Stimulated activated CD4-positive, alpha-beta T cell treated with anti-CD3 and anti-CD28 coated beads, Interleukin-4, amount 100 ng/mL, for 24 hours (primary cell): ENCODE results near the gene CFAP210.
"Not testable (repeated sequence)": the region's sequence is repeated elsewhere in the genome, so short reads cannot be mapped to it uniquely, and the experiment has no call there.

Source experiments
- DNase-seq: peaks from one replicate; pipeline ENCODE4 v3.0.0-alpha.2; 2020

The CFAP210 gene

DNA sequence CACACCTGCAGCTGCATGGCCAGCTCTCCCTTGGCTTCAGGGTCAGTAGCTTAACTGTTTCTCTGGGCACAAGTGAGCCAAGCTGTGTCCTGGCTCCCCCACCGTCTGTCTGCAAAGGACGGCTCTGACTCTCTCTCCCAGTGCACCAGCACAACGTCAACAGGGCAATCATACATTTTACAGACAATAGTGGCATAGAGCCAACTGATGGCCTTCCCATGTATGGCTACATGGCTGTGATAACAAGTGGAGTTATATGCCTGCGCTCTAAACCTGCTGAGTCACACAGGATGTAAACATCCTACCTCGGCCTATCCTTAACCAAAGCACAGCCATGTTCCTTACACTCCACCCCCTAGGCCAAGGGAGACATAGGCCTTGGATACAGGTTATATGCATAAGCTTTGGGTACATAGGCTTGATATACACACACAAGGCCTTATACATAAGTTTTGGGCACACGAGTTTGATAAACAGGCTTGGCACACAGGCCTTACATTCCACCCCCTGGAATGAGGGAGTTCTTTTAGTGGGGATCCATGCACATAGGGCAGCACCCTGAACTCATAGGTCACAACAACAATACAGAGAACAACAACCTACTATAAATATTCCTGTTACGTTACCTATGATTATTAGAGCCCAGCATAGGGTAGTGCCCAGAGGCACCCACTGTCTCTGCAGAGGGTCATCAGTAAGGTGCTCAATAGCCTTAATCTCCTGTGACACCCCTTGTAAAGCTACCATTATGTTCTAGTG is 17.7 kb upstream of the CFAP210 start:
- no peak for DNase-seq

- no peak for DNase-seq
Measured at GRCh38 chr2:169709981-169710380, 15.8 kb upstream of the CFAP210 start.

DNA sequence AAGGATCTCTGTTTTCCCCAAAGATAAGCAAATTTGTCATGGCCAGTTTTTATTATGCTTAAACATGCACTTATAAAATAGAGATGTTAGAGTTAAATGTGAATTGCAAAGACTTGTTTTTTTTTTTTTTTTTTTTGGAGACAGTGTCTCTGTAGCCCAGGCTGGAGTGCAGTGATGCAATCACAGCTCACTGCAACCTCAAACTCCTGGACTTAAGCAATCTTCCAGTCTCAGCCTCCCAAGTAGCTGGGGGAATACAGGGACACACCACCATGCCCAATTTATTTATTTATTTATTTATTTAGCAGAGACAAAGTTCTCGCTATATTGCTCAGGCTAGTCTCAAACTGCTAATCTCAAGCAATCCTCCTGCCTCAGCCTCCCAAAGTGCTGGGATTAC is 15.1 kb upstream of the CFAP210 start:
- DNase-seq: no peak

DNA sequence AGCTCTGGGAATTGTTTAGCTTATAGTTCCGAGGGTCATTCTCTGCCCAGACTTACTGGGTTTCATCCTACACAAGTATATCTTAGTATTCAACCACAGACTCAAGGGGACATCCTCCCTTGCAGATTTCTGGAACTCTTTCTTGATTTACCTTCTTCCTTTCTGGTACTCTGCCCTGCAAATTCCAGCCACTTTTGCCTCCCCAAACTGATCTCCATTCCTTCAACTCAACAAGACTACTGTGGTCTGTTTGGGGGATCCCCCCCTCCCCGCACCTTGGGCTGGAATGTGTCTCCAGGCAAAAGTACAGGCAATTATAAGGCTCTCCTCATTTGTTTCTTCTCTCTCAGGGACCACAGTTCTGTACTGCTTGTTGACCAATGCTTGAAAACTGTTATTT is 13.4 kb upstream of the CFAP210 start:
- no peak for DNase-seq

DNA sequence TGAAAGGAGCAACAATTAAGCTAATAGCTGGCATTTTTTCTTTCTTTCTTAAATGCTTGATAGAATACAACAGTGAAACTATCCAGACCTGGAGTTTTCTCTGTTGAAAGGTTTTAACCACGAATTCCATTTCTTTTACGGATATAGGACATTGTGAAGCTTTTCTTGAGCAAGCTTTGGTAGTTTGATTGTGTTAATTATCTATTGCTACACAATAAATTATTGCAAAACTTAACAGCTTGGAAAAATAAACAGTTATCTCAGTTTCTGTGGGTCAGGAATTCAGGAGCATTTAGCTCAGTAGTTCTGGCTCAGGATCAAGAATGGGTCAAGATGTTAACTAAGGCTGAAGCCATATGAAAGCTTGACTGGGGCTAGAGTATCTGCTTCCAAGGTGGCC is 11.7 kb upstream of the CFAP210 start:
- no peak for DNase-seq

DNA sequence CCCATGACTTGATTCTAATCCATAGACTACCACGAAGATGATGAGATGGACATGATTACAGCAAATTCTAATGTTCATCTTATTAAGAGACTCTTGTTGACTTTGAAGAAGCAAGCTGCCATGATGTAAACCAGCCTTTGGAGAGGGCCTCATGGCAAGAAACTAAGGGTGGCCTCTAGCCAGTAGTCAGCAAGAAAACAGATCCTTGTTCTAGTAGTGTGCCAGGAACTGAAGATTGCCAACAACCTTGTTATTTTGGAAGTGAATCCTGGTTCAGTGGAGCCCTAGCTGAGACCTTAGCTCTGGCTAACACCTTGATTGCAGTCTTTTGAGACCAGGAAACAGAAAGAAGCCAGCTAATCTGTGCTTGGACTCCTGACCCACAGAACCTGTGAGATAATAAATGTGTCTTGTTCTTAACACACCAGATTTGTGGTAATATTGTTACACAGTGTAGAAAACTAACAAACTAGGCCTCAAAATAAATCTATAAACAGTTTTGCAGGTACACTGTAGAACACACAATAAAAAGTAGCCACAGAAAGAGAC is 10.0 kb upstream of the CFAP210 start:
- no peak for DNase-seq

GRCh38 chr2:169702996-169703395 is 8.8 kb upstream of the CFAP210 start:
- no peak for DNase-seq

GRCh38 chr2:169699173-169699572 is 5.0 kb upstream of the CFAP210 start:
- DNase-seq: not testable (repeated sequence)

- DNase-seq: no peak
Measured at GRCh38 chr2:169696381-169696780, 2.2 kb upstream of the CFAP210 start.

DNA sequence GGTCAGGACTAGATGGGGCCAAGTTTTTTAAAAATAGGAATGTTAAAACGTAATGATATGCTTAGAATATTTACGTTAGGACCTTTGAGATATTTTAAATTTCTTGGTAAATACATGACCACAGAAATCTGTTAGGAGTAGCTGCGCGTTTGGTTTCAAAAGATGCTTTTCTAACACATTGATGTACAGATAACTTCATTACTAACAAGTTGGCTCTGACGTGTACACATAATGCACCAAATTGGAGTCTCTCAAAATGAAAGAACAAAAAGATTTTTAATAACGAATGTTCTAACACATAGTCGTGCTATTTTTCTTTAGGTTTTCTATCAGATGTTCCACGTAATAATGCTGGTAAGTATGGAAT is 672 bp upstream of the CFAP210 start:
- DNase-seq: no peak

GRCh38 chr2:169693360-169693759 is 845 bp downstream of the CFAP210 start:
- no peak for DNase-seq

- DNase-seq: no peak
Measured at GRCh38 chr2:169692718-169693117, 1.5 kb downstream of the CFAP210 start.

GRCh38 chr2:169690958-169691357 is 3.2 kb downstream of the CFAP210 start:
- no peak for DNase-seq

DNA sequence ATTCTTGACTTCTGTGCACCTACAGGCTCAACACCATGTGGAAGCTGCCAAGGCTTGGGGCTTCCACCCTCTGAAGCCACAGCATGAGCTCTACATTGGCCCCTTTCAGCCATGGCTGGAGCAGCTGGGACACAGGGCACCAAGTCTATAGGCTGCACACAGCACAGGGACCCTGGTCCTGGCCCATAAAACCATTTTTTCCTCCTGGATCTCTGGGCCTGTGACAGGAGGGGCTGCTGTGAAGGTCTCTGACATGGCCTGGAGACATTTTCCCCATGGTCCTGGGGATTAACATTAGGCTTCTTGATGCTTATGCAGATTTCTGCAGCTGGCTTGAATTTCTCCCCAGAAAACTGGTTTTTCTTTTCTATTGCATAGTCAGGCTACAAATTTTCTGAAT is 6.3 kb downstream of the CFAP210 start:
- not testable (repeated sequence) for DNase-seq

DNA sequence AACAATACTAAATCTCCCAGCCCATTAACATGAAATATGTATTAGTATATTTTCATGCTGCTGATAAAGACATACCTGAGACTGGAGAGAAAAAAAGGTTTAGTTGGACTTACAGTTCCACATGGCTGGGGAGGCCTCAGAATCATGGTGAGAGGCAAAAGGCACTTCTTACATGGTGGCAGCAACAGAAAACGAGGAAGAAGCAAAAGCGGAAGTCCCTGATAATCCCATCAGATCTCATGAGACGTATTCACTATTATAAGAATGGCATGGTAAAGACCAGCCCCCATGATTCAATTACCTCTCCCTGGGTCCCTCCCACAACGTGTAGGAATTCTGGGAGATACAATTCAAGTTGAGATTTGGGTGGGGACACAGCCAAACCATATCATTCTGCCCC is 7.4 kb downstream of the CFAP210 start:
- DNase-seq: not testable (repeated sequence)

DNA sequence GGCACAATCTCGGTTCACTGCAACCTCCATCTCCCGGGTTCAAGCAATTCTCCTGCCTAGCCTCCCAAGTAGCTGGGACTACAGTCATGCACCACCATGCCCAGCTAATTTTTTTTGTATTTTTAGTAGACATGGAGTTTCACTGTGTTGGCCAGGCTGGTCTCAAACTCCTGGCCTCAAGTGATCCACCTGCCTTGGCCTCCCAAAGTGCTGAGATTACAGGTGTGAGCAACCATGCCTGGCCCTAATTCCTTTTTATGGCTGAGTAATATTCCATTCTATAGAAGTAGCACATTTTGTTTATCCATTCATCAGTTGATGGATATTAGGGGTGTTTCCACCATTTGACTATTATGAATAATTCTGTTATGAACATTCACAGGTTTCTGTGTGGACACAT is 9.5 kb downstream of the CFAP210 start:
- not testable (repeated sequence) for DNase-seq

GRCh38 chr2:169684135-169684565 is 10.1 kb downstream of the CFAP210 start:
- no peak for DNase-seq

DNA sequence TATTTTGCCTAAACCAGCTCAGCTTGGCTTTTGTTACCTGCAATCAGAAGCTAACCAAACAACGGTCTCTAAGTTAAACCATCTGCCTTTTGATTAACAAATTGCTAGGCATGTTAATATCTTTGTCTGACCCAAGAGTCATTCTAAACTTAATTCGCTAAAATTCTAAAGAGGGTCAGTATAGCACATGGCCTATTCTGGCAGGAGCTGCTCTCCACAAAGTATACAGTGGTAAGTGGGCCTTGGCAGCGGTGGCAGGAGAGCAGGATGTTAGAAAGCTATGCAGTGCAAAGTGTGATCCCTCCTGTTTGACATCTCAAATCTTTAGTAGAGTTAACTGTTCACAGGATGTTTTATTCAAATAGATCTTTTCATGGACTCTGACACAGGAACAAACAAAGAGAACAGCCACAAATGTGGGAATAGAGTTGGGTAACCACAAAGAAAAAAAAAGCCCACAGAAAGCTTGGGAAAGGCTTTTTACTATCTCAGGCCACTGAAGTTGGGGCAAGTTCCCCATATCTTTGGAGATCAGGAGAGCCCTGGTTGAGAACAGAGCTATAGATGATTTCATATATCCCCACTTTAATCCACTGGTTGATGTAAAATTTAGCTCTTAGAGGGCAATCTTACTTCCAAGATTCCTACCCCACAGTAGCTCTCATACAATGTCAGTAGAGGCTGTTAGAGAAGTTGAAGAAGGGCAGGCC is 10.6 kb downstream of the CFAP210 start:
- no peak for DNase-seq

DNA sequence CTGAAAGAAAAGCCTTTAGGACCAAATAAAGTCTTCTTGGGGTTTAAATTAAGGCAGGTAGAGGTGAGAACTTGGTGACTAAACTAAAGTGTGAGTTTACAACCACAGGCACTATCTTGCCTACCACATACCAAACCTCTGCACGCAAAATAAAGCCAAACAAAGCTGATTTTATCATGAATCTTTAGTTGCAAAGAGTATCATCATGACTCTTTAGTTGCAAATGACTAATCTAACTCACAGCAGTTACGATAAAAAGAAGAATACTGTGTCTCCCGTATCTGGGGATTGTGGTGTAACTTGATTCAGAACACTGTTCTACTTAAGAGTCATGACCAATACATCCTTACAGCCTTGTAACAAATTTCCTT is 11.2 kb downstream of the CFAP210 start:
- DNase-seq: peak; percentile 12

GRCh38 chr2:169676850-169677249 is 17.4 kb downstream of the CFAP210 start:
- DNase-seq: no peak

GRCh38 chr2:169676357-169676756 is 17.8 kb downstream of the CFAP210 start:
- DNase-seq: no peak

- DNase-seq: no peak
Measured at GRCh38 chr2:169673921-169674320, 20.3 kb downstream of the CFAP210 start.

DNA sequence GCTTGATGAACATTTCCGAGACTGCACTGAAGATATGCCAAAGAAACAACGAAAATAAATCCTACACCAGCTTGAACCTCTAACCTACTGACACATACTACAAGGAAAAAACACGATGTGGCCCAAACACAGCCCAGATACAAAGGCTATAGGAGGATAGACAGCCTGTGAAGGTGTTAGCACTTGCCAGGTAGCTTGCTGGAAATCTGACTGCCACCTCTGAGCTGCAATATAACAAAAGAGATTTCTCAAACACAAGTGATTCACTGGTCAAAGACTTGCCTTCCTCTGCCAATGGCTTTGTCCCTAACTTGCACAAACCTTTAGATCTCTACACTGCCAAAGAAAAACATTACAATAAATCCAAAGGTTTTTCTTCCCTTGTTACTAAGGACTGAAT is 21.1 kb downstream of the CFAP210 start:
- no peak for DNase-seq

GRCh38 chr2:169672406-169672805 is 21.8 kb downstream of the CFAP210 start:
- DNase-seq: no peak
